Smooth muscle cell (in vitro differentiated cells): ENCODE data around the gene OR52R1. TPM values are rescaled to one million over a fixed set of nuclear protein-coding genes. Genes with fewer than 3 reads are reported as not detected.

Source experiments
- DNase-seq: peaks from one replicate; lab custom pipeline; 2025; ENCODE audit not compliant: unreplicated experiment; lab: John Stamatoyannopoulos, UW
- H2AFZ ChIP-seq: fragments of 200-600 bp; sonication (generic); 2 replicates; pipeline ENCODE4 v1.6.0; 2016; ENCODE audit warnings: antibody characterized with exemption, low read depth, mild to moderate bottlenecking
- H3F3A ChIP-seq: fragments of 200-600 bp; sonication (generic); 2 replicates; pipeline ENCODE4 v1.6.0; 2017; ENCODE audit warnings: antibody characterized with exemption, low read depth
- H3K27ac ChIP-seq: fragments of 200-600 bp; sonication (generic); 2 replicates; pipeline ENCODE4 v1.5.1; 2016; ENCODE audit warnings: low read depth, mild to moderate bottlenecking
- H3K27me3 ChIP-seq: fragments of 200-600 bp; sonication (generic); 2 replicates; pipeline ENCODE4 v1.6.1; 2016; ENCODE audit warnings: low read depth, mild to moderate bottlenecking
- H3K36me3 ChIP-seq: fragments of 200-600 bp; sonication (generic); 2 replicates; pipeline ENCODE4 v1.5.1; 2016; ENCODE audit warnings: low read depth
- H3K4me1 ChIP-seq: fragments of 200-600 bp; sonication (generic); 2 replicates; pipeline ENCODE4 v1.5.1; 2016; ENCODE audit warnings: low read depth
- H3K4me2 ChIP-seq: fragments of 200-600 bp; sonication (generic); 2 replicates; pipeline ENCODE4 v1.6.0; 2016; ENCODE audit warnings: mild to moderate bottlenecking
- H3K4me3 ChIP-seq: fragments of 200-600 bp; sonication (generic); 2 replicates; pipeline ENCODE4 v1.5.1; 2016; ENCODE audit warnings: mild to moderate bottlenecking
- H3K79me2 ChIP-seq: fragments of 200-600 bp; sonication (generic); 2 replicates; pipeline ENCODE4 v1.6.0; 2016; ENCODE audit warnings: low read depth, mild to moderate bottlenecking
- H3K9ac ChIP-seq: fragments of 200-600 bp; sonication (generic); 2 replicates; pipeline ENCODE4 v1.6.0; 2016; ENCODE audit warnings: low read depth
- H3K9me3 ChIP-seq: fragments of 200-600 bp; sonication (generic); replicated peaks from 2 replicates; pipeline ENCODE4 v1.5.1; 2016; ENCODE audit warnings: low read depth
- H4K20me1 ChIP-seq: fragments of 200-600 bp; sonication (generic); 2 replicates; pipeline ENCODE4 v1.6.0; 2016; ENCODE audit warnings: low read depth
- CTCF ChIP-seq: fragments of 200-600 bp; sonication (generic); IDR thresholded peaks from 2 replicates; pipeline ENCODE4 v1.5.1; 2017; ENCODE audit warnings: borderline replicate concordance, mild to moderate bottlenecking, antibody characterized with exemption; ENCODE audit not compliant: insufficient read depth, poor library complexity, severe bottlenecking
- WGBS: methylation state at CpG from one replicate; pipeline ENCODE4 v1.1.7; 2016; ENCODE audit warnings: low lambda C conversion rate; 5-methylcytosine and 5-hydroxymethylcytosine counted together
- polyA plus RNA-seq: library from polyadenylated mRNA; unstranded; fragments of >200 nt; fragmentation: Nextera tagmentation; extraction: Ambion mirVana; gene quantifications from 2 replicates; pipeline ENCODE4 v1.2.1, GENCODE V29; 2016
- total RNA-seq: library from RNA; depleted of rRNA; stranded (reverse); fragments of >200 nt; gene quantifications from 2 replicates; pipeline ENCODE4 v1.2.3, GENCODE V29; 2014

Gene OR52R1
- total and polyA plus RNA-seq, 2 experiments from 2014 or later, result not detected

GRCh38 chr11:4839851-4840549, 35.8 kb upstream of the OR52R1 start:
- Histone ChIP-seq H3K79me2 (no peaks in the 10 kb centered on the region), H3K9me3 (no peaks in the 10 kb centered on the region), H3K36me3 (no peaks in the 10 kb centered on the region), H3K4me1 (no peaks in the 10 kb centered on the region), H4K20me1 (no peaks in the 10 kb centered on the region), H2AFZ (no peak overlapping the region), H3K27me3 (no peaks in the 10 kb centered on the region), H3K9ac (no peak overlapping the region), H3F3A (no peaks in the 10 kb centered on the region), H3K4me2 (no peak overlapping the region), H3K27ac (no peak overlapping the region), H3K4me3 (no peak overlapping the region)
- no peak for DNase-seq
- TF ChIP-seq CTCF, result no peak
- WGBS, result 91% methylated on average over 2 of the region's 2 CpGs

DNA sequence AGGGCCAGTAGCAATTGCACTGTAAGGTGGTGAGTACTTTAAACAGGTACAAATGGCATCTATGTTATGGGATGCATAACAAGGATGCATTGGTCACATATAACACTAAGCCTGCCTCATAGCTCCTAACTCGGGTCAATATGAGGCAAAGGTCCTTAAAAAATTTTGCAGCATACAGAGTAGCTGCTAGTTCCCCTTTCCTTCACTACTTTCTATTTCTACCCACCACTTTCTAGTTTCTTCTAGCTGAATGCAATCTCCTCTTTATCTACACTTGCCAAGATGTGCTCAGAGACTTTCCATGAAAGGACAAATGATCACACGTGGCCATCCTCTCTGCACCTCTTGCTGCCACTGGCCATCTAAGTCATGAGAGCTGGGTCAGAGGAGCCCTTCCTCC, 26.7 kb upstream of the OR52R1 start:
- Histone ChIP-seq H3F3A (no peaks in the 10 kb centered on the region), H3K9ac (no peak overlapping the region), H3K9me3 (no peaks in the 10 kb centered on the region), H2AFZ (no peak overlapping the region), H3K27me3 (no peaks in the 10 kb centered on the region), H3K4me3 (no peak overlapping the region), H3K79me2 (no peaks in the 10 kb centered on the region), H3K4me1 (no peaks in the 10 kb centered on the region), H3K4me2 (no peak overlapping the region), H3K27ac (no peak overlapping the region), H4K20me1 (no peaks in the 10 kb centered on the region), H3K36me3 (no peaks in the 10 kb centered on the region)
- WGBS, result 83% methylated on average over 2 of the region's 2 CpGs
- no peak for TF ChIP-seq CTCF
- no peak for DNase-seq

DNA sequence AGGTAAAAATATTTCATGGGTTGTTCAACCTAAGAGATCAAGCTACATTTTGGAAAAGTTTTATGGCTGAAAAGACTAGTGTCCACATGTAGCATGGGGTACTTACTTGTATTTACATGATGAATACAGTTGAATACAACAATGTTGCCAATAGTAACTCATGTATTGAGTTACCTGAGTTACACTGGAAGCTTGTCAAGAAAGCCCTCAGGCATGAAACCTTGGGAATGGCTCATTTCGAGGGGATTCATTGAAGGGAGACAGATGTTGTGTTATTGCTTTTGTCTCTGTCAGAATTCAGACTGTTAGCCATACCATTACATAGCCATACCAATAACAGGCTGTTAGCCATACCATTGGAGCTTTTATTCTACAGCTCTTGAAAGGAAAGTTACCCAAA, 26.2 kb upstream of the OR52R1 start:
- Histone ChIP-seq H3K4me2 (no peak overlapping the region), H3K79me2 (no peaks in the 10 kb centered on the region), H3F3A (no peaks in the 10 kb centered on the region), H3K27ac (no peak overlapping the region), H3K4me1 (no peaks in the 10 kb centered on the region), H3K9me3 (no peaks in the 10 kb centered on the region), H4K20me1 (no peaks in the 10 kb centered on the region), H3K9ac (no peak overlapping the region), H3K27me3 (no peaks in the 10 kb centered on the region), H2AFZ (no peak overlapping the region), H3K4me3 (no peak overlapping the region), H3K36me3 (no peaks in the 10 kb centered on the region)
- WGBS, result 63% methylated on average over 1 of the region's 1 CpG
- DNase-seq, result no peak
- no peak for TF ChIP-seq CTCF

DNA sequence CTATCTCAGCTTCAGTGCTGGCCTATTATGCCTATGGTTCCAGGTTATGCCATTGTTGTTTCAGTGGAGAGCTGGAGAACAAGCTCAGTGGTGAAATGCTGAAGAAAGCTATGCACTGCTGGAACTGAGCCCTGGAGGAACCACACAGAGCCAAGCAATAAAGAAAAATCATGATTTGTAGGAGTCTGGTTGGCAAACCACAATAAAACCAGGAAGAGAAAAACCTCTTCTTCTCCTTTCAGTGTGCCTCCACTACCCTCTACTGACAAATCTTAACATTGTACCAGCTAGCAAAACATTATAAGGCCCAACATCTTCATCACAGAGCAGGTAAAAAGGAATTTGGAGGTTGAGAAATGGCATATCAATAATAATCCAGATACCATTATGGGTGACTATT, 22.2 kb upstream of the OR52R1 start:
- Histone ChIP-seq H4K20me1 (no peaks in the 10 kb centered on the region), H3K9ac (no peak overlapping the region), H3K27ac (no peak overlapping the region), H2AFZ (no peak overlapping the region), H3K4me2 (no peak overlapping the region), H3K4me1 (no peaks in the 10 kb centered on the region), H3K4me3 (no peak overlapping the region), H3K9me3 (no peaks in the 10 kb centered on the region), H3K27me3 (no peaks in the 10 kb centered on the region), H3K36me3 (no peaks in the 10 kb centered on the region), H3F3A (no peaks in the 10 kb centered on the region), H3K79me2 (no peaks in the 10 kb centered on the region)
- TF ChIP-seq CTCF, result peak; percentile 28
- DNase-seq, result no peak
